GM12801 (cell line): ENCODE measurements around the gene HELZ.

Experiments
- CTCF ChIP-seq: IDR thresholded peaks from one replicate; pipeline ENCODE4 v1.5.1; 2011; ENCODE audit warnings: control low read depth; ENCODE audit not compliant: insufficient read length; ENCODE audit errors: extremely low read depth

The HELZ gene

DNA sequence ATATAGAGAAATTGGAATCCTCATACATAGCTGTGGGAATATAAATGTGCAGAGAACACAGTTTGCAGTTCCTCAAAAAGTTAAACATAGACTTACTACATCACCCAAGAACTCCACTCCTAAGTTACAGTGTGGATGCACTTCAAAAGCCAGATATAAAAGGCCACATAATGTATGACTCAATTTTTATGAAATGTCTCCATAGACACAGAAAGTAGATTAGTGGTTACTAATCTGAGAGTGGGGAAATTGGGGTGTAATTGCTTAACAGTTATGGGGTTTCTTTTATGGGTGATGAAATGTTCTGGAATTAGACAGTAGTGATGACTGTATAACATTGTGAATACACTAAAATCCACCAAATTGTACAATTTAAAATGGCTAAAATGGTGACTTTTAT, 139.8 kb downstream of the HELZ start:
- no peak for TF ChIP-seq CTCF

DNA sequence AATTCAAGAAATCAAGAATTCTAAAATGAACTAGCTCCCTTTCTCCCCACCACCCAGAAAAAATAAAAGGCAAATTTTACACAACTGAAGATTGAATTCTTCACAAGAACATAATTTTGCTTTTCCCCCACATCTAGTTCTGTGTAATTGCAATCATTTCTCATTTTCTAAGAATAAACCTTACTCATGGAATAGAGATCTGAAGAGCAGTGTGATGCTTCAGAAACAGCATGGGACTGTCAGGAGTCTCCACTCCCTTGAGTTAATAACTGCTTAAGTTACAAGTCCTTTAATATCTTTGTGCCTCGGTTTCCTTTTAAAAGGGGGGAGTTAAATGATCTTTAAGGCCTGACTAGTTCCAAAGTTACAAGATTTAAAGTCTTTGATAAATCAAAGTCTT, 147.0 kb downstream of the HELZ start:
- TF ChIP-seq CTCF: no peak

DNA sequence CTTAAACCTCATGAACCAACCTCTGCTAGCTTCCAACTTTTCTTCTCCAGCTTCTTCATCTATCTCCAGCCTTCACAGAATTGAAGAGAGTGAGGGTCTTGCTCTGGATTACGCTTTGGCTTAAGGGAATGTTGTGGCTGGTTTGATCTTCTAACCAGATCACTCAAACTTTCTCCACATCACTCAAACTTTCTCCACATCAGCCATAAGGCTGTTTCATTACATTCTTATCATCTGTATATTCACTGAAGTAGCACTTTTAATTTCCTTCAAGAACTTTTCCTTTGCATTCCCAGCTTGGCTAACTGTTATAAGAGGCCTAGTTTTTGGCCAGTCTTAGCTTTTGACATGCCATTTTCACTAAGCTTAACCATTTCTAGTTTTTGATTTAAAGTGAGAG, 148.4 kb downstream of the HELZ start:
- no peak for TF ChIP-seq CTCF

DNA sequence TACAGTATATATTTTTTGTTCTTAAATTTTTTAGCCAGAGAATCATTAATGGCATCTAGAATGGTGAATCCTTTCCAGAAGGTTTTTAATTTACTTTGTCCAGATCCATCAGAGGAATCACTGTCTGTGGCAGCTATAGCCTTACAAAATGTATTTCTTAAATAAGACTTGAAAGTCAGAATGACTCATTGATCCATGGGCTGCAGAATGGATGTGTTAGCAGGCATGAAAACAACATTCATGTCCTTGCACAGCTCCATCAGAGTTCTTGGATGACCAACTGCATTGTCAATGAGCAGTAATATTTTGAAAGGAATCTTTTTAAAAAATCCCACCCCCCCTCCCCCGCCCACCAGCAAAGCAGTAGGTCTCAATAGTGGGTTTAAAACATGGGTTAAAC, 149.2 kb downstream of the HELZ start:
- TF ChIP-seq CTCF: no peak

GRCh38 chr17:67093348-67093747, 151.6 kb downstream of the HELZ start:
- TF ChIP-seq CTCF: no peak

DNA sequence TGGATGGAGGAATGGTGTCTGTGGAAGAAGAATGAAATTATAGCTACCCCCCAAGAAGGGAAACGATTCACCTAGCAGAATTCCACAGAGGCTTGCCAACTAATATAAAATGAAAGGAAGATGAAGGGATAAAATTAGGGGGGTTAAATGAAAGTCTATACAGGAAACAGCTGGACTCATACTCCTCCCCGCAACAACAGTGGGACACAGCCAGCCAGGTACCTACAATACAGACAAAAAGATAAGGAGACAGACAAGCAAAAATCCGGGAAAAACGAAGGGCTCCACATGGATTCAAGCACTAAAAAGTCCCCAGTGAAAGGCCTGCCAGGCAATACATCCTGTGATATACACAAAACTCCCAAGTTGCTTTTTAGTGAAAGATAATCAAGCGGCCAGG, 152.7 kb downstream of the HELZ start:
- no peak for TF ChIP-seq CTCF

GRCh38 chr17:67090341-67090740, 154.7 kb downstream of the HELZ start:
- no peak for TF ChIP-seq CTCF

- no peak for TF ChIP-seq CTCF
These were observed 156.4 kb downstream of the HELZ start for GRCh38 chr17:67088639-67089038.
